NCI-H524 (cell line): Measurements from ENCODE around the gene CTDSPL2.
A peak's percentile ranks its signal among the peaks of the same experiment; 100 is the strongest.
"Not testable (repeated sequence)": the region's sequence is repeated elsewhere in the genome, so short reads cannot be mapped to it uniquely, and the experiment has no call there.

Experiments used
- DNase-seq, 2 experiments: peaks; one replicate each; lab custom pipeline; 2025; lab: John Stamatoyannopoulos, UW

CTDSPL2 gene

DNA sequence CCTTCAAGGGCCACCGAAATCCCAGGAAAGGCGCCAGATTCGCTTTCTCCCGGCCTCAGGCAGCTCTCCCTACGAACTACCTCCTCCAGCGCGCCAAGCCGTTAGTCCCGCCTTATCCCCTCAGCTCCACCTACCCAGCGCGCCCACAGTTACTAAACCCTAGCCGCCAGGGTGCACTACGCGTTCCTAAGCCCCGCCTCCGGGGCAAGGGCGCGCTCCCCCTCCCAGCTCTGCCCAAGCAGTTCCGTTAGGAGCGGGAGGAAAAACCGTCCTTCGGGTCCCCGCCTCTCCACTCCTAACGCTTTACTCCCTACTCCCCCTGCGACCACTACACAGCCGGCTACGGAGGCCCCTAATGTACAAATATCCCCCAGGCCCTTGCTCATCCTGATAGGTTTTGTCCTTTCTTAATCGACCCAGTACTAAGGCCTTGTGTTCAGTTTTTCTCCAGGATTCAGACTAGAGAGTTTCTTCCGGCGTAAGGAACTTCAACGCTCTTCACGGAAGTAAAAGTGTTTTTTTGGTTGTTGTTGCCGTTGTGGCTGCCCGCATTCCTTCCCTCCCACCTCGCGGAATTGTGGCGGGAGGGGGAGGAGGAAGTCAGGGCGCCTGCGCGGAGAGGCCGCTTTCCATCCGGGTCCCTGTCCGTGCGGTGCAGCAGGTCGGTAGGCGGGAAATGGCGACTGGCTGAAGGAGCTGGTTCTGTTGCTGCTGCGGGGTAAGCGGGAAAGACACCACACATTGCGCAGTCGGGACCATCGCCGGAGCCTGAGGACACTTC is at the start of gene CTDSPL2:
TSS of gene CTDSPL2 (plus strand) at position 655 of the 781 bp plus-strand sequence. CDS start 31,386 bp downstream, outside the sequence.
- DNase-seq, result peak; percentile 99 to 100

DNA sequence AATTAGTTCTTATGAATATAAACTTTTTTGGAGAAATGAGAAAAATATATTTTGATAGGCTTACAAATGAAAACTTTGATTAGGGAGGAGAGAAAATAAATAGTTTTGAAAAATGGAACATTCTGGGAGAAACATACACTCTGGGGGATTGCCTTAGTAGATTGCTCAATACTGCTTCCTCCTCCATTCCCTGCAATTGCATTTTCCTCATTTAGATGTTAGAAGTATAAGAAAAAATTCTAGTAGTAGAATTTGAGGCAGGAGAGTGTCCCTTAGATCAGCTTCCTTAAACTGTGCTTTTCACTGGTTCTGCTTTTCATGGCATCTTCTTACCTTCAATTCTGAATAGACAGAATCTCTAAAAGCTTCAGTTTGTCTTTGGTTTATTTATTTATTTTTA is 46.2 kb upstream of the CTDSPL2 start:
- no peak for DNase-seq

DNA sequence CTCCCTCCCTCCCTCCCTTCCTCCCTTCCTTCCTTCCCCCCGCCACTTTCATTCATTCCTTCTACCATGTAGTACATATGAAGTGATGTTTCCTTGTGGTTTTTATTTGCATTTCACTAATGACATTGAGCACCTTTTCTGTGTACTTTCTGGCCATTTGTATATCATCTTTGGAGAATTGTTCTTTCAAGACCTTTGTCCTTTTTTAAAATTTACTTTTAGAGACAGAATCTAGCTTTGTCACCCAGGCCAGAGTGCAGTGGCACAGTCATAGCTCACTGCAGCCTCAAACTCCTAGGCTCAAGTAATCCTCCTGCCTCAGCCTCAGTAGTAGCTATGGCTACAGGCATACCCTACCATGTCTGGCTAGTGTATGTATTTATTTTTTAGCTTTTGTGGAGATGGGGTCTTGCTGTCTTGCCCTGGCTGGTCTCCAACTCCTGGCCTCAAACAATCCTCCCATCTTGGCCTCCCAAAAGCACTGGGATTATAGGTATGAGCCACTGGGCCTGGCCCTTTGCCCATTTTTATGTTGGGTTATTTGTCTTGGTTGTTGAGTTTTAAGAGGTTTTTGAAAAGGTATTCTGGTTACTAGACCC is 42.0 kb upstream of the CTDSPL2 start:
- DNase-seq, result no peak

DNA sequence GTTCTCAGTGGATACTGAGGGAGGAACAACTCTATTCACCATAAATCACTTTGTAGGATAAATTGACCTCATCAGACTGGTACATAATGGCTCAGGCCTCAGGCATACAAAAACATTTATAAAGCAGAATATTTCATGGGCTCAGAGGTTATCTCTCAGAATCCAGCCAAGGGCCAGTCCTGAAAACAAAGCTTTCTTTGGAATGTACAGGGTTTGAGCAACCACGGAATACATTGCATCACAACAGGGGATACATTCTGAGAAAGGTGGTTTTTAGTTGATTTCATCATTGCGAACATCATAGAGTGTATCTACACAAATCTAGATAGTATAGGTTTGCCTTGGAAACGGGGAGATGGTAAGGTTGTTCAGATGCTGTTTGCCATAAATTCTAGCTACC is 33.4 kb upstream of the CTDSPL2 start:
- no peak for DNase-seq

DNA sequence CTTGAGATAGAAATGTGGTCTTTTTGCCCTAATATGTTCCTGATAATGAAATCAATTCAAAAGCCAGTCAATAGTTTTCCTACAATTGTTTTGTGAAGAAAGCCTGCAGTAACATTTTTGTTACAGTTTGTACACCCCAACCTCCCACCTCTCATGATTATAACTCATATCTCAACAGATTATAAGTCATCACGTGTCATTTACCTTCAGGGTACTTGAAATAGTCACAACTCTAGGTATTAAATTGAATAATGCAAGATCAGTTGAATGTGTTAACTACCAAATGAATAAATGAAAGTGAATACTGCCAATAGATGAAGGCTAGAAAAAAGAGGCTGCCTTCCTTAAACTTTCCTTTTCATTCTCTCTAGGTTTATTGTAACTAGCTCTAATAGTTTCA is 32.9 kb upstream of the CTDSPL2 start:
- DNase-seq, result no peak

DNA sequence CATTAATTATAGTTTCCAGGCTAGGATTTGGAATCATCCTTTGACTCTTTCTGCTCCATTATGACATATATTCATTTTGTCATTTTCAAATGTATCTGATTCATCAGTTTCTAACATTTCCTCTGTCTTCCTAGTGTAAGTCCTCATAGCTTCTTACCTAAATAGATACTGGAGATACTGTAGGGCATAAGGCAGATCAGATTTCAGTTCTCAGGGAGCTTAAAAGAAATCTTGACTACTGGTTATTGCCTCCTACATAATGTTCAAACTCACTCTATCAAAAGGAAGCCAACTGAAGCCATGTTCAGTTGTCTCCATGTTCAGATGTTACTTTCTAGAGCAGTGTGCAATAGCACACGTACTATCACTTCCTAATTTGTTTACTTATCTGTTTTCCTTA is 29.6 kb upstream of the CTDSPL2 start:
- DNase-seq, result peak; percentile 3 to 39

DNA sequence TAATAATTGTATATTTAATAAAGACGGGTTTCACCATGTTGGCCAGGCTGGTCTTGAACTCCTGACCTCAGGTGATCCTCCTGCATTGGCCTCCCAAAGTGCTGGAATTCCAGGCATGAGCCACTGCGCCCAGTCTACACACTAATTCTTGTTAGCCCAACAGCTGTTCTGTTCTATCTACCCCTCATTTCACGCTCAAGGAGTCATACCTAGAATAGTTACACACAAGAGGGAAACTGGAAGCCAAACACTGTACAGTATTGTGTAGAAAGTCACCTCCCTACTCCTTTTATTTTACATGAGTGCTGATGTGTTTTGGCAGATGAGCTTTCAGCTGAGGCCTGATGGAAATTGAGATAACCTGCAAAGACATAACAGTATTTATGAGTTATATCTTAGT is 13.4 kb upstream of the CTDSPL2 start:
- DNase-seq, result no peak

DNA sequence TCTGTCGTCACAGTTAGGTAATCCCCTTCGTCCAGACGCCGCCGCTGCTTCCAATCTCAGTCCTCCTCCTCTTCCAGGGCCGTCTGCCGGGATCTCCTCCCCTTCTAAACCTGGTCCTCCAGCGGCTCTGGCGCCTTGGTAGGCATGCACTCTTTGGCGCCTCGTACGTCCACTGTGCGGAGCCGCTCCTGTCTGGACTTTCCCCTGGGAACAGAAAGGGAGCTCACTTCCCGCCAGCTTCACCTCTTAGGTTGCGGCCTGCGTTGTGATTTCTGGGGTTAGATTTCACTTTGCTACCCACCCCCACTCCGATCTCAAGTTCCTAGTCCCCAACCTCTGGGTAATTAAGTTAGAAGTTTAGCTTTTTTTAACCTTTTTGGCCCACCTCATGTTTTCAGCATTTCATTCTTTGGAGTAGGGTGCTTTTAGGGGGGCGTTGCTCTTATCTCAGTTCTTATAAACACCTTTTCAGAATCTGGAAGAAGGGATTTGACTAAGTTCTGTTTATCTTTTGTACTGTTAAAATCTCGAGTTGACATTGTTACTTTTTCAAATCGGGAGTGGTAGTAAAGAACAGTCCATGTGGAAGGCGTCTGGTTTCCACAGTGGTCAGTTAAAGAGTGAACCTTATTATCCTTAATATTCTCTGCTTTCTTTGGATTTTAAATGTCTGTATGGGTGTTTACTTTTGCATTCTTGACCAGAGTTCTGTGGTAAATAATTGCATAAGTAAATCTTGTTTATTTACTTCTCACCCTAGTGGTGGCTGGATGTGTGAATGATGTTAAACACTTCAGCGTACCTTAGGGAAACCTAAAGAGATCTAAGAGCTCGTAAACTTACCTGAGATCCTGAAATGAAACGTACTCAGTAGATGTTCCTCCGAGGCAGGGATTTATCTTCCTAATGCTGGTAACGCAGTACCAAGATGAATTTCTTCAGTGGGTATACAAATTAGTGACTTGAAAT is 611 bp downstream of the CTDSPL2 start:
- peak; percentile 81 to 85 for DNase-seq

DNA sequence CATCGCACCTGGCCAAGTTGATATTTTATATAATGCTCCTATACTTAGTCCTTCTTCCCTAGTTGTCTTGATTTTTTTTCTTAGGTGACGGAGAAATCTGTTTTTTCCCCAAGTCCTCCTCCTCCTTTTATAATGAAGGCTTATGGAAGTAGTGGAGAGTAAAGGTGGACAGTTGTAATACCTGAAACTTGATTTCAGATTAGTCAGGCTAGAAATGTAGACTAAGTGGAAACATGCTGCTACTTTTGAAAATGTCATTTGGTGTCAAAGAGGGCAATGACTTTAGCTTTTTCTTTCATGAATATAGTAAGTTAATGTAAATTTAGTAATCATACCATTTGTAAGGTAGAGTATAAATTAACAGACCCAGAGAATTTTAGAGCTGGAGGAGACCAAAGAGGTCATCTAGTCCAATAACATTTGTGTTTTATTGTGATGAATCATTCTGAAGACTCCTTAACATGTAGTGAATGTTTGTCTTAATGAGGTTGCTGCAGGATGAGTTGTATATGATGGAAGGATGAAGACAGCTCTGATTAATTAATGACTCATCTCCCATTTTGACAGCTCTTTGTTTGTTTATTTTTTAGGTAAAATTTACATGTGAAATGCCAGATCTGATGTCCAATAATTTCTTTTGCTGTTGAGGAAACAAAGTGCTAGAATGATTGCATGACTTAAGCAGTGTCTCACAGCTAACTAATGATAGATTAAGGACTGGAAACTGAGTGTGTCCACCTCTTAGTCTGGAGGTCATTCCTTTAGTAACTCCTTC is 8.7 kb downstream of the CTDSPL2 start:
- DNase-seq, result no peak

DNA sequence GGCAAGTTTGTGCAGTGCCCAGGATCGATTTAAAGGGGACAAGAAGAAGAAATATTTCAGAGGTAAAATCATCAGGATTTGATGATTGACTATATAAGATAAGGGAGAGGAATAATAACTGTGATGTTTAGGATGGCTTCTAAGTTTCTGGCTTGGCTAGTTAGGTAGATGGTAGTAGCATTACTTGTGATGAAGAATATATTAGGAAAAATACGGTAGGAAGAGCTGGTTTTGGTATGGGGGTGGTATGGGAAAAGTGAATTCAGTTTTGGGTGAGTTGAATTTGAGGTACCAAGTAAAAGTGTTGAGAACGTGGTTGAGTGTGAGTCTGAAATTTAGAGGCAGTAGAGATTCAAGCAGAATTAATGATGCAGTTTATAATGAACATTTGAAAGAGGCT is 11.0 kb downstream of the CTDSPL2 start:
- no peak for DNase-seq

DNA sequence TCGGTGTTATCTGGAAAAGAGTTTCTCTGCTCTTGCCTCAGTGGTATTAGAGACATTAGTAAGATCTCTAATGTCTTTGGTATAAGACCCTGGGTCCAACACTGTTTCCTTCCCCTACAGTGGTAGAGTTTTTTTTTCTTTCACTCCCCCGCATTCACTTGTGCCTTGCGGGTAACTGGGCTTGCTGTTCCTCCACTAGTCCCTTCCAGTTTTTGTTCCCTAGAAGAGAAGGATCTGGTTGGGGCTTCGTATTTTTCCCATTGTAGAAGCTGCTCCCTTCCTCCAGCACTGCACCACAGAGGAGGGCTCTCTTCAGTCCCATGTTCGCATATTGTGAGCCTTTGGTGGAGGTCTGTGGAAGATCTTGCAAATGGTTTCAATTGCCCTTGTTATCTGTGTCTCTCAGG is 13.7 kb downstream of the CTDSPL2 start:
- no peak for DNase-seq

DNA sequence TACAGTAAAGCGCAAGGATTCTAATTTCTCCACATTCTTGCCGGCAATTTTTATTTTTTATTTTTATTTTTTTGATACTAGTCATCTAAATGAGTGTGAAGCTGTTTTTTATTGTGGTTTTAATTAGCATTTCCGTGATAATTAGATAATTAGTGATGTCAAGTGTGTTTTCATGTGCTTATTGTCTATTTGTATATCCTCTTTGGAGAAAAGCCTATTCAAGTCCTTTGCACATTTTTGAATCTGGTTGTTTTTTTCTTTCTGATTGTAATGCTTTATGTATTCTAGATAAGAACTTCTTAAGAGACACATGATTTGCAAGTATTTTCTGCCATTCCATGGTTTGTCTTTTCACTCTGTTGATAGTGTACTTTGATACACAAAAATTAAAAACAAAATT is 16.1 kb downstream of the CTDSPL2 start:
- DNase-seq, result no peak

DNA sequence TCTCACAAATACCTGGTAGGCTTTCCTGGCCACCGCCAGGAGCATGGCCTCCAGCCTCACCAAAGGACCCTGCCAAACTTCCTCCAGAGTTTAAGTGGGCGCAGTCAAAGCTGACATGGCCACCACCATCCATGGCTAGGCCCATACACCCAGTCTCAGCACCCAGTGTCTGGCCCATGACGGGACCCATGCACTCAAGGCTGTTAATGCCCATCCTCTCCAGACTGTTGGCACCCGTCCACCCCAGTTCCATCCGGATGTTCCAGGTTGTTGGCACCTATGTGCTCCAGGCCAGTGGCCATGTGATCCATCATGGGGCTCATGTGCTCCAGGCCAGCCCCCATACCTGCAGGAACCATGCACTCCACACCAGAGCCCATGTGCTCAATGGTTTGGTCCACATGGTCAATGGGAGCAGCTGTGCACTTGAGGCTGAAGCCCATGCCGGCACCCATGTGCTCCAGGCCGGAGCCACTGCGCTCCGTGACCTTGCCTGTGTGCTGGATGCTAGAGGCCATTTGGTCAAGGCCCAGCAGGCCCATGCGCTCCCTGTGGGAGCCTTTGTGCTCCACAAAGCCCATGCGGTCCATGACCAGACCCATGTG is 20.4 kb downstream of the CTDSPL2 start:
- DNase-seq, result no peak

DNA sequence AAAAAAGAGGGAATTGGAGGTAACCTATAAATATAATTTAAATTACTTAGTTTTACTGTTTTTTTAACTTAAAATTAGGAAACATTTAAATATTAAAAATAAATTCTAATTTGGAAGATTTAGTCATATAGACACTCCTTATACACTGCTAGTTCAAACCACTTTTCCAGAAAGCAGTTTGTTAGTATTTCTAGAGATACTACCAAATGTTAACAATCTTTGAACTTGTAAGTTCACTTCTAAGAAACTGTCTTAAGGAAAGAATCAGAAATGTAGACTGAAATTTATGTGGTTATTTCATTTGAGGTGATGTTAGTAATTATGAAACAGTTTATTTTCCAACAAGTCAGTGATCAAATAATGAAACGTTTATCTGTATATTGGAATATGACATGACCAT is 22.7 kb downstream of the CTDSPL2 start:
- no peak for DNase-seq

DNA sequence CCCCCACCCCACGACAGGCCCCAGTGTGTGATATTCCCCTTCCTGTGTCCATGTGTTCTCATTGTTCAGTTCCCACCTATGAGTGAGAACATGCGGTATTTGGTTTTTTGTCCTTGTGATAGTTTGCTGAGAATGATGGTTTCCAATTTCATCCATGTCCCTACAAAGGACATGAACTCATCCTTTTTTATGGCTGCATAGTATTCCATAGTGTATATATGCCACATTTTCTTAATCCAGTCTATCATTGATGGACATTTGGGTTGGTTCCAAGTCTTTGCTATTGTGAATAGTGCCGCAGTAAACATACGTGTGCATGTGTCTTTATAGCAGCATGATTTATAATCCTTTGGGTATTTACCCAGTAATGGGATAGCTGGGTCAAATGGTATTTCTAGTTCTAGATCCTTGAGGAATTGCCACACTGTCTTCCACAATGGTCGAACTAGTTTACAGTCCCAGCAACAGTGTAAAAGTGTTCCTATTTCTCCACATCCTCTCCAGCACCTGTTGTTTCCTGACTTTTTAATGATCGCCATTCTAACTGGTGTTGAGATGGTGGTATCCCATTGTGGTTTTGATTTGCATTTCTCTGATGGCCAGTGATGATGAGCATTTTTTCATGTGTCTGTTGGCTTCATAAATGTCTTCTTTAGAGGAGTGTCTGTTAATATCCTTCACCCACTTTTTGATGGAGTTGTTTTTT is 26.3 kb downstream of the CTDSPL2 start:
- DNase-seq, result not testable (repeated sequence)

DNA sequence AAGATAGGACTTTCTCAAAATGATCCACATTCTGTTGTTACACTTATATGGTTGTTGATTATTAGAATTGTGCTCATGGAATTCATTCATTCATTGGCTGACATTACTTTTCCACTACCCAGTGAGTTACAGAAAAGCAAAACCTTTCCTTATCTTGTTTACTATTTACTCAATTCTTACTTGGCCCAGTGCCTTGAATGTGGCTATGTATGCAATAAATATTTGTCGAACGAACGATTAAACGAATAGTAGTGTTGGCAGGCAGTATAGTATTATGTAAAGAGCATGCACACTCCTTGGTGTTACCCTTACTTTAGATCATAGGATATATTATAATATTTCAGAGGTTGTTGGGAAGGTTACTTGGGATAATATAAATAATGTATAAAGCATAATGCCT is 31.0 kb downstream of the CTDSPL2 start:
- DNase-seq, result no peak

DNA sequence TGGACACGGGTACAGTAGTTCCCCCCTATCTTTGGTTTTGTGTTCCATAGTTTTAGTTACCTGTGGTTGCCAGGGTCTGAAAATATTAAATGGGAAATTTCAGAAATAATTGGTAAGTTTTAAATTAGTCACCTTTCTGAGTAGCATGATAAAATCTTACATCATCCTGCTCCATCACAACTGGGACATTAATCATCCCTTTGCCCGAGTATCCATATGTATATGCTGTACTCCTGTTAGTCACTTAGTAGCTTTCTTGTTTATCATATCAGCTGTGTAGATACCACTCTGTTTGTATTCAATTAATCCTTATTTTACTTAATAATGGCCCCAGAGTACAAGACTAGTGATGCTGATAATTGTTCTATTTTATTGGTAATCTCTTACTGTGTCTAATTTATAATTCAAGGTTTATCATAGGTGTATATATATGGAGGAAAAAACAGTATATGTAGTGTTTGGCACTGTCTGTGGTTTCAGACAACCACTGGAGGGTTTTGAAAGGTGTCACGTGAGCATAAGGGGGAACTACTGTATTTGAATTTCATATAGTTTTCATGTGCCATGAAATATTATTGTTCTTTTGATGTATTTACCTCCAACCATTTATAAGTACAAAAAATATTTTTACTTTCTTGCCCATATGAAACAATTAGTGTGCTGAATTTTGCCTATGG is 41.4 kb downstream of the CTDSPL2 start:
- no peak for DNase-seq

DNA sequence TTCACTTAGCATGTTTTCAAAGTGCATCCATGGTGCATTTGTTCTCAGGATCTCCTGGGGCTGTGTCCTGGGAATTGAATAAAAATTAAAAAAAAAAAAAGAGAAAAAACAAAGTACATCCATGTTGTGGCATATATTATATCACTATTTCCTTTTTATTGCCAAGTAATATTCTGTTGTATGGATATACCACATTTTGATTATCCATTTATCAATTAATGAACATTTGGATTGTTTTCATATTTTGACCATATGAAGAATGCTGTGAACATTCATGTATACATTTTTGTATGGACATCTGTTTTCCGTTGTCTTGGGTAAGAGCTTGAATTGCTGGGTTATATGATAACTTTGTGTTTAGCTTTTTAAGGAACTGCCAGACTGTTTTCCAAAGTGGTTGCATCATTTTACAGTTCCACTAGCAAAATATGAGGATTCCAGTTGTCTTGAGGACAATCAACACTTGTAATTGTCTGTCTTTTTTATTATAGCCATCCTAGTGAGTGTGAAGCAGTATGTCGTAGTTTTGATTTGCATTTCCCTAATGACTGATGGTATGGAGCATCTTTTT is 44.5 kb downstream of the CTDSPL2 start:
- DNase-seq, result no peak

DNA sequence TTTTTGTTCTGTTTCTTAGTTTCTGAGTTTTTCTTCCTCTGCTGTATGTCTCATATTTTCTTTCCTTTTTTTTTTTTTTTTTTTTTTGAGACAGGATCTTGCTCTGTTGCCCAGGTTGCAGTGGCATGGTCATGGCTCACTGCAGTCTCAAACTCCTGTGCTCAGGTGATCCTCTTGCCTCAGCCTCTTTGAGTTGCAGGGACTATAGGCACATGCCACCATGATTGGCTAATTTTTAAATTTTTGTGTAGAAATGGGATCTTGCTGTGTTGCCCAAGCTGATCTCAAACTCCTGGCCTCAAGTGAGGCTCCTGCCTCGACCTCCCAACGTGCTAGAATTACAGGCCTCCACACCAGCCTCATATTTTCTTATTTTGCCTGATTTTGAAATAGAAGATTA is 51.9 kb downstream of the CTDSPL2 start:
- no peak for DNase-seq

DNA sequence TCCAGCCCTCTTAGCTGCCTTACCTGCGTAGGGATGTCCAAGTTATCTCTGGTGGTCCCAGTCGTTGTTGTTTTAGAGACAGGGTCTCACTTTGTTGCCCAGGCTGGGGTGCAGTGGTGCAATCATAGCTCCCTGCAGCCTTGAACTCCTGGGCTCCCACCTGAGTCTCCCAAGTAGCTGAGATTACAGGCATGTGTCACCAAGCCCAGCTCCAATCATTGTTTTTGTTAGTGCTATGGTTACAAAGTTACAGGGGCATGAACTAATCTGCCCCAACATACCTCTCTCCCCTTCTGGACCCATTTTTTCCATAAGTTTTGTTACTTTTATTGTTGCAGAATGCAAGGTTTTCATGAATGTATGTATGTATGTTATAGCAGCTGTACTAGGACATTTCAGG is 54.7 kb downstream of the CTDSPL2 start:
- DNase-seq, result no peak
